H1 (cell line): ENCODE data around the gene C2CD4C. TPM values are rescaled to one million over a fixed set of nuclear protein-coding genes. Genes with fewer than 3 reads are reported as not detected.

Source experiments
- CTCF ChIA-PET: fragments of 300-600 bp; sonication (Branson Sonifier 250); formaldehyde crosslinking; loops from one replicate; lab custom pipeline; 2021; ENCODE audit not compliant: partially characterized antibody; lab: Charles Lee
- POLR2A ChIA-PET: fragments of 300-600 bp; sonication (Branson Sonifier 250); formaldehyde crosslinking; loops from one replicate; lab custom pipeline; 2021; ENCODE audit warnings: inconsistent platforms; ENCODE audit not compliant: partially characterized antibody; lab: Charles Lee
- DNase-seq, 2 experiments: peaks; one replicate each; pipeline versions ENCODE4 v3.0.0 to v3.0.0-alpha.2; 2010 to 2022; ENCODE audit warnings: low spot score in 2 of 2, low read depth in 1 of 2, mixed read lengths in 1 of 2
- FAIRE-seq: peaks from 2 replicates; lab custom pipeline; 2011; peaks lifted over from hg19 to GRCh38; lab: Jason Lieb, UNC
- H2AFZ ChIP-seq: 2 replicates; pipeline ENCODE4 v1.8.1; 2012; ENCODE audit warnings: low read length, inconsistent platforms
- H2AK5ac ChIP-seq: 2 replicates; pipeline ENCODE4 v1.6.1; 2013; ENCODE audit warnings: low read depth, low read length
- H2BK120ac ChIP-seq: replicated peaks from 2 replicates; pipeline ENCODE3; 2013; ENCODE audit warnings: low read depth, low read length, inconsistent platforms
- H2BK12ac ChIP-seq: 2 replicates; pipeline ENCODE4 v1.6.1; 2013; ENCODE audit warnings: low read depth, low read length
- H2BK15ac ChIP-seq: 2 replicates; pipeline ENCODE4 v1.6.1; 2013; ENCODE audit warnings: low read length
- H2BK20ac ChIP-seq: 2 replicates; pipeline ENCODE4 v1.6.1; 2013; ENCODE audit warnings: low read length
- H2BK5ac ChIP-seq: 2 replicates; pipeline ENCODE4 v1.6.1; 2013; ENCODE audit warnings: low read depth, low read length
- H3K14ac ChIP-seq: 2 replicates; pipeline ENCODE4 v1.6.1; 2013; ENCODE audit warnings: inconsistent platforms; ENCODE audit not compliant: insufficient read length
- H3K18ac ChIP-seq: 2 replicates; pipeline ENCODE4 v1.6.1; 2013; ENCODE audit warnings: low read length; ENCODE audit errors: extremely low read depth
- H3K23ac ChIP-seq: 2 replicates; pipeline ENCODE4 v1.6.1; 2013; ENCODE audit warnings: inconsistent platforms; ENCODE audit not compliant: insufficient read length
- H3K23me2 ChIP-seq: 2 replicates; pipeline ENCODE4 v1.6.1; 2013; ENCODE audit warnings: low read depth, low read length
- H3K27ac ChIP-seq: 2 replicates; pipeline ENCODE4 v1.6.1; 2011; ENCODE audit warnings: low read depth, low read length, inconsistent platforms
- H3K27me3 ChIP-seq, 4 experiments: replicated peaks in 1 of 4; 1 replicate in 1 of 4; 2 replicates in 3 of 4; pipeline versions ENCODE4 v1.6.1 to v1.8.1; 2011 to 2013; ENCODE audit warnings: low read length in 3 of 4, mild to moderate bottlenecking in 3 of 4, inconsistent platforms in 2 of 4, mixed read lengths in 2 of 4, moderate library complexity in 1 of 4; ENCODE audit not compliant: control insufficient read depth in 3 of 4, insufficient read depth in 3 of 4; ENCODE audit errors: extremely low read depth in 1 of 4
- H3K36me3 ChIP-seq, 4 experiments: 2 replicates each; pipeline versions ENCODE4 v1.6.1 to v1.8.1; 2011 to 2013; ENCODE audit warnings: mild to moderate bottlenecking in 4 of 4, low read length in 3 of 4, moderate library complexity in 2 of 4, control low read depth in 1 of 4, inconsistent platforms in 1 of 4; ENCODE audit not compliant: insufficient read depth in 4 of 4, control insufficient read depth in 2 of 4
- H3K4ac ChIP-seq: replicated peaks from 2 replicates; pipeline ENCODE3; 2013; ENCODE audit warnings: low read length, low read depth, mixed read lengths, inconsistent platforms; ENCODE audit not compliant: insufficient read length
- H3K4me1 ChIP-seq, 4 experiments: replicated peaks in 1 of 4; 1 replicate in 1 of 4; 2 replicates in 3 of 4; pipeline versions ENCODE4 v1.6.1 to v1.8.1; 2011 to 2013; ENCODE audit warnings: low read length in 3 of 4, inconsistent platforms in 2 of 4, mixed read lengths in 1 of 4; ENCODE audit not compliant: insufficient read depth in 4 of 4, control insufficient read depth in 3 of 4
- H3K4me2 ChIP-seq, 2 experiments: 2 replicates each; pipeline versions ENCODE4 v1.6.1 to v1.8.1; 2011 to 2013; ENCODE audit warnings: low read depth in 2 of 2, low read length in 2 of 2, control low read depth in 1 of 2, inconsistent platforms in 1 of 2, mild to moderate bottlenecking in 1 of 2; ENCODE audit not compliant: insufficient read depth in 1 of 2
- H3K4me3 ChIP-seq, 4 experiments: fragments of 200-600, 300-600 bp in 1 of 4; sonication (generic), shearing (Covaris generic), sonication (Bioruptor Twin) in 1 of 4; 2 replicates each; pipeline versions ENCODE4 v1.5.1 to v1.8.1; 2011 to 2016; ENCODE audit warnings: low read length in 4 of 4, low read depth in 3 of 4, control low read depth in 2 of 4, inconsistent platforms in 2 of 4, mild to moderate bottlenecking in 2 of 4, mixed read lengths in 1 of 4, moderate library complexity in 1 of 4; ENCODE audit not compliant: insufficient read depth in 2 of 4; ENCODE audit errors: extremely low read depth in 1 of 4
- H3K56ac ChIP-seq: replicated peaks from 2 replicates; pipeline ENCODE3; 2013; ENCODE audit warnings: low read depth, mild to moderate bottlenecking, mixed read lengths, low read length, inconsistent platforms; ENCODE audit not compliant: insufficient read length
- H3K79me1 ChIP-seq: 2 replicates; pipeline ENCODE4 v1.6.1; 2013; ENCODE audit warnings: low read depth, low read length, control low read depth
- H3K79me2 ChIP-seq, 2 experiments: 2 replicates each; pipeline versions ENCODE4 v1.6.1 to v1.8.1; 2012 to 2013; ENCODE audit warnings: low read length in 2 of 2, mild to moderate bottlenecking in 2 of 2, inconsistent platforms in 1 of 2; ENCODE audit not compliant: insufficient read depth in 2 of 2, control insufficient read depth in 1 of 2
- H3K9ac ChIP-seq, 4 experiments: replicated peaks in 1 of 4; 1 replicate in 1 of 4; 2 replicates in 3 of 4; pipeline versions ENCODE4 v1.6.1 to v1.8.1; 2011 to 2013; ENCODE audit warnings: low read depth in 3 of 4, low read length in 3 of 4, control low read depth in 2 of 4, mild to moderate bottlenecking in 2 of 4, moderate library complexity in 2 of 4, inconsistent platforms in 1 of 4; ENCODE audit errors: extremely low read depth in 1 of 4
- H3K9me3 ChIP-seq, 2 experiments: 2 replicates each; pipeline versions ENCODE4 v1.6.1 to v1.8.1; 2012 to 2013; ENCODE audit warnings: mild to moderate bottlenecking in 2 of 2, moderate library complexity in 2 of 2, control low read depth in 1 of 2, inconsistent platforms in 1 of 2, low read depth in 1 of 2, low read length in 1 of 2, mixed read lengths in 1 of 2; ENCODE audit not compliant: insufficient read depth in 2 of 2
- H4K20me1 ChIP-seq, 2 experiments: replicated peaks in 1 of 2; 2 replicates each; pipeline versions ENCODE3 to v1.8.1; 2011 to 2013; ENCODE audit warnings: inconsistent platforms in 2 of 2, low read length in 2 of 2, mild to moderate bottlenecking in 1 of 2; ENCODE audit not compliant: insufficient read depth in 2 of 2, control insufficient read depth in 1 of 2
- H4K5ac ChIP-seq: 2 replicates; pipeline ENCODE4 v1.6.1; 2013; ENCODE audit warnings: low read length, low read depth, mixed read lengths, inconsistent platforms; ENCODE audit not compliant: insufficient read length
- H4K8ac ChIP-seq: 2 replicates; pipeline ENCODE4 v1.8.0; 2013; ENCODE audit warnings: mild to moderate bottlenecking, moderate library complexity, low read length, inconsistent platforms; ENCODE audit not compliant: insufficient read depth; ENCODE audit errors: extremely low read depth
- H4K91ac ChIP-seq: replicated peaks from 2 replicates; pipeline ENCODE3; 2013; ENCODE audit warnings: low read length, mixed read lengths, inconsistent platforms; ENCODE audit not compliant: insufficient read length
- CBX5 ChIP-seq: fragments of 300-800, 300-1000 bp; sonication (generic); IDR thresholded peaks from 2 replicates; pipeline ENCODE4 v1.7.1; 2016; ENCODE audit warnings: antibody characterized with exemption, low read length, low read depth
- CTCF ChIP-seq, 3 experiments: IDR thresholded peaks; 1 replicate in 2 of 3; 2 replicates in 1 of 3; pipeline versions ENCODE4 v1.5.1 to v1.6.1; 2011; ENCODE audit warnings: low read length in 3 of 3, mild to moderate bottlenecking in 3 of 3, inconsistent platforms in 2 of 3, low read depth in 1 of 3, moderate library complexity in 1 of 3; ENCODE audit not compliant: insufficient read depth in 1 of 3; ENCODE audit errors: control extremely low read depth in 1 of 3
- FOSL1 ChIP-seq: IDR thresholded peaks from 2 replicates; pipeline ENCODE4 v1.6.1; 2011; ENCODE audit warnings: mild to moderate bottlenecking, low read depth, low read length, moderate library complexity; ENCODE audit not compliant: insufficient read depth
- KDM5A ChIP-seq: fragments of 200-600 bp; IDR thresholded peaks from 2 replicates; pipeline ENCODE4 v1.7.1; 2012; ENCODE audit warnings: mild to moderate bottlenecking, low read length, inconsistent platforms, mixed read lengths
- MAX ChIP-seq: IDR thresholded peaks from 2 replicates; pipeline ENCODE4 v1.6.1; 2012; ENCODE audit warnings: inconsistent platforms
- POLR2AphosphoS5 ChIP-seq: IDR thresholded peaks from 2 replicates; pipeline ENCODE4 v1.6.1; 2011; ENCODE audit warnings: low read depth, low read length
- RBBP5 ChIP-seq: IDR thresholded peaks from 2 replicates; pipeline ENCODE4 v1.7.1; 2012; ENCODE audit warnings: low read depth, mild to moderate bottlenecking, inconsistent platforms, low read length, moderate library complexity, borderline replicate concordance
- SP1 ChIP-seq: IDR thresholded peaks from 2 replicates; pipeline ENCODE4 v1.6.1; 2011; ENCODE audit warnings: low read depth, low read length
- SP2 ChIP-seq: IDR thresholded peaks from 2 replicates; pipeline ENCODE4 v1.6.1; 2012; ENCODE audit warnings: mild to moderate bottlenecking, low read length, inconsistent platforms
- USF2 ChIP-seq: IDR thresholded peaks from 2 replicates; pipeline ENCODE4 v1.6.1; 2011; ENCODE audit warnings: low read length, improper control_type of control experiment
- WGBS, 2 experiments: shearing (Covaris generic) in 1 of 2; methylation state at CpG; one replicate each; pipeline versions ENCODE4 v1.1.6 to v1.1.7; 2013 to 2015; ENCODE audit warnings: low lambda C conversion rate in 2 of 2, mixed read lengths in 2 of 2, inconsistent platforms in 1 of 2, low coverage in 1 of 2, missing lambda C conversion rate in 1 of 2; ENCODE audit not compliant: insufficient replicate concordance in 2 of 2, insufficient coverage in 1 of 2, insufficient read length in 1 of 2; ENCODE audit errors: extremely low coverage in 1 of 2, missing lambda C conversion rate in 1 of 2; 5-methylcytosine and 5-hydroxymethylcytosine counted together
- polyA plus RNA-seq, 7 experiments: library from polyadenylated mRNA; depleted of rRNA in 3 of 7; stranded (reverse) in 5 of 7; unstranded in 2 of 7; fragments of >200 nt in 5 of 7; fragments of 200-250 nt in 2 of 7; gene quantifications; 1 replicate in 5 of 7; 2 replicates in 1 of 7; 4 replicates in 1 of 7; pipeline versions ENCODE4 v1.2.1 to v1.2.3, GENCODE V29; 2011 to 2013; ENCODE audit warnings: missing spikeins in 2 of 7, mixed read lengths in 2 of 7
- total RNA-seq: library from RNA; stranded (reverse); fragmentation: NEBNext Ultra II Directional; extraction: Animal tissue kit (Norgen Biotek cat#: 25700); gene quantifications from 2 replicates; pipeline ENCODE4 v1.2.1, GENCODE V29; 2021

C2CD4C gene
- total and polyA plus RNA-seq, 2 of the 8 experiments (the other 6 are each of a cell fraction or from before 2014, with no cell fraction given) = 3.8 to 6.3 TPM

GRCh38 chr19:372306-372890, 36.5 kb downstream of the C2CD4C start:
- H3K79me1 ChIP-seq = no peaks in the 10 kb centered on the region
- 87% methylated on average over 14 of the region's 14 CpGs; no CpG with 5 or more reads in 1 of the 2 experiments for WGBS, 2 experiments
- H3K4me2 ChIP-seq = no peak overlapping the region
- no peak overlapping the region for H3K27ac ChIP-seq
- no peaks in the 10 kb centered on the region for H3K4me1 ChIP-seq
- no peaks in the 10 kb centered on the region for H4K20me1 ChIP-seq
- CTCF ChIA-PET = interaction anchor here (0.6 to 2.7 kb wide), 8 partner anchors 8 to 215 kb away, joined by 3 to 6 read pairs (median 4); no protein-coding TSS in a partner anchor
- DNase-seq = no peak
- no peak overlapping the region for H2BK5ac ChIP-seq
- no peak overlapping the region for H2AFZ ChIP-seq
- POLR2A ChIA-PET = interaction anchor here (1.0 kb wide), 1 partner anchor 59 kb away, joined by 4 read pairs; no protein-coding TSS in a partner anchor
- FAIRE-seq = no peak
- H2AK5ac ChIP-seq = no peak overlapping the region
- H3K9ac ChIP-seq = no peak overlapping the region
- no peaks in the 10 kb centered on the region for H3K36me3 ChIP-seq
- no peak overlapping the region for H2BK120ac ChIP-seq
- H3K23me2 ChIP-seq = no peaks in the 10 kb centered on the region
- H3K27me3 ChIP-seq = no peaks in the 10 kb centered on the region
- no peak overlapping the region for H3K23ac ChIP-seq
- no peak overlapping the region for H4K8ac ChIP-seq
- H4K91ac ChIP-seq = no peak overlapping the region
- no peak overlapping the region for H2BK20ac ChIP-seq
- H3K4ac ChIP-seq = no peak overlapping the region
- no peak overlapping the region for H3K4me3 ChIP-seq
- no peaks in the 10 kb centered on the region for H3K79me2 ChIP-seq
- no peak overlapping the region for H4K5ac ChIP-seq
- no peak overlapping the region for H3K18ac ChIP-seq
- H3K9me3 ChIP-seq = no peaks in the 10 kb centered on the region; a peak in 1 of 4 replicates
- no peak overlapping the region for H3K56ac ChIP-seq
- no peak overlapping the region for H2BK15ac ChIP-seq
- no peak overlapping the region for H3K14ac ChIP-seq
- no peak overlapping the region for H2BK12ac ChIP-seq
- TF ChIP-seq CBX5 = no peak
- no peak for TF ChIP-seq KDM5A
- no peak for TF ChIP-seq MAX
- TF ChIP-seq USF2 = no peak
- TF ChIP-seq CTCF (IDR thresholded peaks at IDR 0.05; ENCODE audit: control extremely low read depth in 1 of 3, insufficient read depth in 1 of 3, low read depth in 1 of 3, low read length in 3 of 3) = no peak
- no peak for TF ChIP-seq FOSL1
- no peak for TF ChIP-seq SP2
- TF ChIP-seq SP1 = no peak
- TF ChIP-seq POLR2AphosphoS5 = no peak
- TF ChIP-seq RBBP5 = no peak
